Activated naive CD4-positive, alpha-beta T cell treated with anti-CD3 and anti-CD28 coated beads, Interleukin-2, amount 50 U/mL, for 24 hours (primary cell): ENCODE data around the gene CLCN1.
"Not testable (repeated sequence)": the region's sequence is repeated elsewhere in the genome, so short reads cannot be mapped to it uniquely, and the experiment has no call there.

ENCODE experiments used
- H3K27ac Mint-ChIP-seq: one replicate; pipeline ENCODE4 v1.8.0; 2021; ENCODE audit warnings: mild to moderate bottlenecking, mixed read lengths
- H3K27me3 Mint-ChIP-seq: one replicate; pipeline ENCODE4 v1.8.0; 2021; ENCODE audit warnings: mixed read lengths
- H3K36me3 Mint-ChIP-seq: one replicate; pipeline ENCODE4 v1.8.0; 2021; ENCODE audit warnings: mixed read lengths
- H3K4me1 Mint-ChIP-seq: one replicate; pipeline ENCODE4 v1.8.0; 2021; ENCODE audit warnings: mixed read lengths
- H3K4me3 Mint-ChIP-seq: one replicate; pipeline ENCODE4 v1.8.0; 2021; ENCODE audit warnings: mild to moderate bottlenecking, mixed read lengths
- H3K9me3 Mint-ChIP-seq: one replicate; pipeline ENCODE4 v1.8.0; 2021; ENCODE audit warnings: mixed read lengths

CLCN1 gene

GRCh38 chr7:143287935-143288826 is 27.7 kb upstream of the CLCN1 start, which contains the start of gene CASP2:
TSS of gene CASP2 (plus strand) at chr7:143288351. CDS start at chr7:143288456, 105 bp downstream.
- Mint-ChIP-seq H3K4me1 (peaks cover 59% of the 10 kb centered on the region), H3K9me3 (no peaks in the 10 kb centered on the region), H3K27me3 (no peaks in the 10 kb centered on the region), H3K36me3 (peaks cover 6% of the 10 kb centered on the region), H3K27ac (peak within 1 kb of the TSS; percentile 98), H3K4me3 (peak within 1 kb of the TSS; percentile 98)

GRCh38 chr7:143288836-143289235 is 27.1 kb upstream of the CLCN1 start:
- H3K9me3 Mint-ChIP-seq, result no peaks in the 10 kb centered on the region
- H3K4me1 Mint-ChIP-seq, result peaks cover 56% of the 10 kb centered on the region
- peaks cover 6% of the 10 kb centered on the region for H3K36me3 Mint-ChIP-seq
- no peaks in the 10 kb centered on the region for H3K27me3 Mint-ChIP-seq
- peak overlapping the region; percentile 98 for H3K4me3 Mint-ChIP-seq
- H3K27ac Mint-ChIP-seq, result peak overlapping the region; percentile 81

- Mint-ChIP-seq H3K27me3 (no peaks in the 10 kb centered on the region), H3K27ac (peak overlapping the region; percentile 81), H3K9me3 (no peaks in the 10 kb centered on the region), H3K36me3 (peaks cover 7% of the 10 kb centered on the region), H3K4me1 (peaks cover 56% of the 10 kb centered on the region), H3K4me3 (peak overlapping the region; percentile 98)
Measured at GRCh38 chr7:143289421-143289820, 26.5 kb upstream of the CLCN1 start.

- not testable (repeated sequence) for H3K27me3 Mint-ChIP-seq, H3K36me3 Mint-ChIP-seq, H3K9me3 Mint-ChIP-seq
- Mint-ChIP-seq H3K4me3 (peak overlapping the region; percentile 98), H3K4me1 (peaks cover 55% of the 10 kb centered on the region), H3K27ac (peak overlapping the region; percentile 81)
Measured at GRCh38 chr7:143289888-143290287, 26.0 kb upstream of the CLCN1 start.

- Mint-ChIP-seq H3K27ac (peak overlapping the region; percentile 8), H3K27me3 (no peaks in the 10 kb centered on the region), H3K36me3 (peaks cover 10% of the 10 kb centered on the region)
Measured at GRCh38 chr7:143290293-143290692, 25.6 kb upstream of the CLCN1 start.

GRCh38 chr7:143292876-143293275 is 23.0 kb upstream of the CLCN1 start:
- Mint-ChIP-seq H3K27ac (no peak overlapping the region), H3K27me3 (no peaks in the 10 kb centered on the region), H3K9me3 (no peaks in the 10 kb centered on the region), H3K4me3 (no peak overlapping the region), H3K4me1 (peaks cover 67% of the 10 kb centered on the region), H3K36me3 (peaks cover 24% of the 10 kb centered on the region)

More at GRCh38 chr7:143290293-143290692, 25.6 kb upstream of the CLCN1 start:
- peak overlapping the region; percentile 98 for H3K4me3 Mint-ChIP-seq
- peaks cover 59% of the 10 kb centered on the region for H3K4me1 Mint-ChIP-seq
- no peaks in the 10 kb centered on the region for H3K9me3 Mint-ChIP-seq

GRCh38 chr7:143295870-143296269 is 20.0 kb upstream of the CLCN1 start:
- Mint-ChIP-seq H3K4me3 (no peak overlapping the region), H3K27ac (peak overlapping the region; percentile 41), H3K4me1 (peaks cover 65% of the 10 kb centered on the region), H3K27me3 (no peaks in the 10 kb centered on the region), H3K36me3 (peaks cover 29% of the 10 kb centered on the region), H3K9me3 (no peaks in the 10 kb centered on the region)

- no peaks in the 10 kb centered on the region for H3K9me3 Mint-ChIP-seq
- H3K27me3 Mint-ChIP-seq, result no peaks in the 10 kb centered on the region
- no peak overlapping the region for H3K4me3 Mint-ChIP-seq
- H3K27ac Mint-ChIP-seq, result no peak overlapping the region
- peaks cover 27% of the 10 kb centered on the region for H3K36me3 Mint-ChIP-seq
- peaks cover 57% of the 10 kb centered on the region for H3K4me1 Mint-ChIP-seq
Measured at GRCh38 chr7:143296686-143297085, 19.2 kb upstream of the CLCN1 start.

- no peak overlapping the region for H3K4me3 Mint-ChIP-seq
- peaks cover 31% of the 10 kb centered on the region for H3K36me3 Mint-ChIP-seq
- peak overlapping the region; percentile 66 for H3K27ac Mint-ChIP-seq
- H3K4me1 Mint-ChIP-seq, result peaks cover 49% of the 10 kb centered on the region
- no peaks in the 10 kb centered on the region for H3K27me3 Mint-ChIP-seq
- H3K9me3 Mint-ChIP-seq, result no peaks in the 10 kb centered on the region
Measured at GRCh38 chr7:143299346-143299745, 16.6 kb upstream of the CLCN1 start.

GRCh38 chr7:143299840-143300239 is 16.1 kb upstream of the CLCN1 start:
- peak overlapping the region; percentile 66 for H3K27ac Mint-ChIP-seq
- H3K4me1 Mint-ChIP-seq, result peaks cover 45% of the 10 kb centered on the region
- H3K36me3 Mint-ChIP-seq, result peaks cover 30% of the 10 kb centered on the region
- no peaks in the 10 kb centered on the region for H3K9me3 Mint-ChIP-seq
- H3K27me3 Mint-ChIP-seq, result no peaks in the 10 kb centered on the region
- no peak overlapping the region for H3K4me3 Mint-ChIP-seq

- Mint-ChIP-seq H3K27me3 (no peaks in the 10 kb centered on the region), H3K4me1 (peaks cover 43% of the 10 kb centered on the region), H3K27ac (no peak overlapping the region), H3K4me3 (no peak overlapping the region), H3K36me3 (peaks cover 26% of the 10 kb centered on the region), H3K9me3 (no peaks in the 10 kb centered on the region)
Measured at GRCh38 chr7:143300959-143301935, 14.7 kb upstream of the CLCN1 start.

GRCh38 chr7:143303733-143304132 is 12.2 kb upstream of the CLCN1 start:
- H3K4me3 Mint-ChIP-seq, result no peak overlapping the region
- H3K36me3 Mint-ChIP-seq, result peaks cover 33% of the 10 kb centered on the region
- H3K9me3 Mint-ChIP-seq, result no peaks in the 10 kb centered on the region
- H3K4me1 Mint-ChIP-seq, result peaks cover 39% of the 10 kb centered on the region
- H3K27me3 Mint-ChIP-seq, result no peaks in the 10 kb centered on the region
- H3K27ac Mint-ChIP-seq, result peak overlapping the region; percentile 30

- Mint-ChIP-seq H3K27ac (no peak overlapping the region), H3K4me1 (peaks cover 30% of the 10 kb centered on the region), H3K36me3 (peaks cover 31% of the 10 kb centered on the region), H3K4me3 (no peak overlapping the region), H3K9me3 (no peaks in the 10 kb centered on the region), H3K27me3 (no peaks in the 10 kb centered on the region)
Measured at GRCh38 chr7:143304938-143305337, 11.0 kb upstream of the CLCN1 start.

GRCh38 chr7:143305423-143306070 is 10.4 kb upstream of the CLCN1 start:
- H3K27ac Mint-ChIP-seq, result peak overlapping the region; percentile 20

GRCh38 chr7:143308632-143309031 is 7.3 kb upstream of the CLCN1 start:
- no peak overlapping the region for H3K4me3 Mint-ChIP-seq
- peaks cover 39% of the 10 kb centered on the region for H3K4me1 Mint-ChIP-seq
- peaks cover 20% of the 10 kb centered on the region for H3K36me3 Mint-ChIP-seq
- no peaks in the 10 kb centered on the region for H3K9me3 Mint-ChIP-seq
- H3K27me3 Mint-ChIP-seq, result no peaks in the 10 kb centered on the region
- peak overlapping the region; percentile 56 for H3K27ac Mint-ChIP-seq

More at GRCh38 chr7:143305423-143306070, 10.4 kb upstream of the CLCN1 start:
- Mint-ChIP-seq H3K36me3 (peaks cover 28% of the 10 kb centered on the region), H3K9me3 (no peaks in the 10 kb centered on the region), H3K4me1 (peaks cover 29% of the 10 kb centered on the region), H3K27me3 (no peaks in the 10 kb centered on the region), H3K4me3 (no peak overlapping the region)
